Astrocyte (in vitro differentiated cells and primary cell): ENCODE measurements around the gene SLC8A3.

Experiments
- EZH2 ChIP-seq: IDR thresholded peaks from 2 replicates; pipeline ENCODE4 v1.6.1; 2012; ENCODE audit warnings: mild to moderate bottlenecking, low read length, inconsistent platforms; ENCODE audit not compliant: insufficient read depth
- TF ChIP-seq, protein P1 (sequence below): IDR thresholded peaks from 2 replicates; pipeline ENCODE4 v1.5.1; 2011; ENCODE audit warnings: low read depth, mild to moderate bottlenecking, inconsistent platforms, low read length, moderate library complexity; ENCODE audit not compliant: insufficient read depth

GRCh38 chr14:70100071-70100470 lies 88.7 kb downstream of the SLC8A3 start:
- TF ChIP-seq, protein P1, sequence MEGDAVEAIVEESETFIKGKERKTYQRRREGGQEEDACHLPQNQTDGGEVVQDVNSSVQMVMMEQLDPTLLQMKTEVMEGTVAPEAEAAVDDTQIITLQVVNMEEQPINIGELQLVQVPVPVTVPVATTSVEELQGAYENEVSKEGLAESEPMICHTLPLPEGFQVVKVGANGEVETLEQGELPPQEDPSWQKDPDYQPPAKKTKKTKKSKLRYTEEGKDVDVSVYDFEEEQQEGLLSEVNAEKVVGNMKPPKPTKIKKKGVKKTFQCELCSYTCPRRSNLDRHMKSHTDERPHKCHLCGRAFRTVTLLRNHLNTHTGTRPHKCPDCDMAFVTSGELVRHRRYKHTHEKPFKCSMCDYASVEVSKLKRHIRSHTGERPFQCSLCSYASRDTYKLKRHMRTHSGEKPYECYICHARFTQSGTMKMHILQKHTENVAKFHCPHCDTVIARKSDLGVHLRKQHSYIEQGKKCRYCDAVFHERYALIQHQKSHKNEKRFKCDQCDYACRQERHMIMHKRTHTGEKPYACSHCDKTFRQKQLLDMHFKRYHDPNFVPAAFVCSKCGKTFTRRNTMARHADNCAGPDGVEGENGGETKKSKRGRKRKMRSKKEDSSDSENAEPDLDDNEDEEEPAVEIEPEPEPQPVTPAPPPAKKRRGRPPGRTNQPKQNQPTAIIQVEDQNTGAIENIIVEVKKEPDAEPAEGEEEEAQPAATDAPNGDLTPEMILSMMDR: no peak
- TF ChIP-seq EZH2: no peak
